Gastrocnemius medialis (tissue), 4 donors: ENCODE results near the gene TRMT61A.

Source experiments
- CTCF ChIP-seq, 5 experiments: fragments of 450-650 bp in 3 of 5; fragments of 200-600 bp in 2 of 5; sonication (generic) in 2 of 5; IDR thresholded peaks in 4 of 5; conservative IDR thresholded peaks in 1 of 5; 1 replicate in 4 of 5; 2 replicates in 1 of 5; pipeline ENCODE4 v1.5.1; 2016 to 2019; ENCODE audit warnings: antibody characterized with exemption in 5 of 5, mild to moderate bottlenecking in 3 of 5, moderate library complexity in 3 of 5
- POLR2A ChIP-seq, 2 donors: fragments of 450-650 bp; IDR thresholded peaks; one replicate each; pipeline ENCODE4 v1.6.1; 2017; ENCODE audit warnings: antibody characterized with exemption in 2 of 2, mild to moderate bottlenecking in 2 of 2, moderate library complexity in 2 of 2

DNA sequence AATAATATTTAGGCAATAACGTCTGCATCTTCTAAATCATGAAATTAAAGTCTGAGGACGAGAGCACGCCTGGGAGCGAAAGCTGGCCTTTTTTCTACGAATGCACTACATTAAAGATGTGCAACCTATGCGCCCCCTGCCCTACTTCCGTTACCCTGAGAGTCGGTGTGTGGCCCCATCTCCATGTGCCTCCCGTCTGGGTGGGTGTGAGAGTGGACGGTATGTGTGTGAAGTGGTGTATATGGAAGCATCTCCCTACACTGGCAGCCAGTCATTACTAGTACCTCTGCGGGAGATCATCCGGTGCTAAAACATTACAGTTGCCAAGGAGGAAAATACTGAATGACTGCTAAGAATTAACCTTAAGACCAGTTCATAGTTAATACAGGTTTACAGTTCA lies 25.7 kb upstream of the TRMT61A start:
- TF ChIP-seq POLR2A (IDR thresholded peaks at IDR 0.05): no peak
- TF ChIP-seq CTCF (IDR thresholded peaks at IDR 0.05 in 4 of 5, conservative IDR thresholded peaks at IDR 0.05 in 1 of 5): no peak
